ENCODE results near the gene ADNP.

The ADNP gene

DNA sequence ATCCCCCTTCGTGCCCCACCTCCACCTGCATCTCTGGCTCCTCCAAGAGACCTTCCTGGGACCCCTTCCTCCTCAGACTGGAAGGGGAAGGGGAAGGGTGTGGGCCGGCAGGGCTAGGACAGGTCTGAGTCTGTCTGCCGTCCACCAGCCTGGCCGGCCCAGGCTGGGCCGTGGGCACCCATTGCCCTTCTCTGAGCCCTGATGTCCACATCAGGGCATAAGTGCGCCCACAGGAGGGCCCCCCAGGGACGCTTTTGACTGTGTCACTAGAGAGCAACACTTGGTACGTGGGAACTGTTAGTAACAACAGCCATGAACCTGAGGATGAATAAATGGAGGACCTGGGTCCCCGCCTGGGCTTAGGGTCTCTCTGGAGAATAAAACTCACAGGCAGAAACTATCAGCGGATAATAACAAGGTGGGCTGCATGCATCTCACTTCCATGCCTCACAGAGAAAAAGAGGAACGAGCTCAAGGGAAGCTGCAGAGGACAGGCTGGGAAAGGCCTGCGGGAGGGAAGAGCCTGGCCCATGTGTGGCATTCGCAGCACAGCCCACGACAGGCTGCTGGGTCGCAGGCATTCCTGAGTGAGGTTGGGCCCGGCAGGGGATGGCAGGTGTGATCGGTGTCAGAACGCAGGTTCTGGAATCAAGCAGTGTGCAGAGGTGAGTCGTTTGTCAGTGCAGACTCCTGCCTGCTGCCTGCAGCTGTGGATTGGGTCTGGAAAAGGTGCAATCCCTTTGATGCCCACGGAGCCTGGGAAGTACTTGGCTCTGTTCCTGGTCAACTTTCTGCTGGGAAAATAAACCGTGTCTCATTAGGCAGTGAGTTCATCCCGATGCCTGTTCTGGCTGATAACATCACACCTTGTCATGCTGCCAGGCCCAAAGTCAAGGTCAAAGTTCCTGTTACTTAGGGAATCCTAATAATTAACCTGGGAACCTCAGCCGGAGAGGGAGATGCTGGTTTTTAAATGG, 75.5 kb downstream of the ADNP start:
- no peaks in the 10 kb centered on the region for H3K27me3 ChIP-seq (ENCODE audit: insufficient read depth, low read depth, severe bottlenecking)
- H3K27ac ChIP-seq, result no peak overlapping the region
- TF ChIP-seq, protein P1, sequence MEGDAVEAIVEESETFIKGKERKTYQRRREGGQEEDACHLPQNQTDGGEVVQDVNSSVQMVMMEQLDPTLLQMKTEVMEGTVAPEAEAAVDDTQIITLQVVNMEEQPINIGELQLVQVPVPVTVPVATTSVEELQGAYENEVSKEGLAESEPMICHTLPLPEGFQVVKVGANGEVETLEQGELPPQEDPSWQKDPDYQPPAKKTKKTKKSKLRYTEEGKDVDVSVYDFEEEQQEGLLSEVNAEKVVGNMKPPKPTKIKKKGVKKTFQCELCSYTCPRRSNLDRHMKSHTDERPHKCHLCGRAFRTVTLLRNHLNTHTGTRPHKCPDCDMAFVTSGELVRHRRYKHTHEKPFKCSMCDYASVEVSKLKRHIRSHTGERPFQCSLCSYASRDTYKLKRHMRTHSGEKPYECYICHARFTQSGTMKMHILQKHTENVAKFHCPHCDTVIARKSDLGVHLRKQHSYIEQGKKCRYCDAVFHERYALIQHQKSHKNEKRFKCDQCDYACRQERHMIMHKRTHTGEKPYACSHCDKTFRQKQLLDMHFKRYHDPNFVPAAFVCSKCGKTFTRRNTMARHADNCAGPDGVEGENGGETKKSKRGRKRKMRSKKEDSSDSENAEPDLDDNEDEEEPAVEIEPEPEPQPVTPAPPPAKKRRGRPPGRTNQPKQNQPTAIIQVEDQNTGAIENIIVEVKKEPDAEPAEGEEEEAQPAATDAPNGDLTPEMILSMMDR (IDR thresholded peaks at IDR 0.05; ENCODE audit: low read depth, low read length), result no peak
- no peaks in the 10 kb centered on the region for H3K9me3 ChIP-seq (ENCODE audit: severe bottlenecking)
- DNase-seq, result no peak
- H3K36me3 ChIP-seq, result no peaks in the 10 kb centered on the region
- H3K4me3 ChIP-seq (ENCODE audit: low read depth, low read length), result no peak overlapping the region

DNA sequence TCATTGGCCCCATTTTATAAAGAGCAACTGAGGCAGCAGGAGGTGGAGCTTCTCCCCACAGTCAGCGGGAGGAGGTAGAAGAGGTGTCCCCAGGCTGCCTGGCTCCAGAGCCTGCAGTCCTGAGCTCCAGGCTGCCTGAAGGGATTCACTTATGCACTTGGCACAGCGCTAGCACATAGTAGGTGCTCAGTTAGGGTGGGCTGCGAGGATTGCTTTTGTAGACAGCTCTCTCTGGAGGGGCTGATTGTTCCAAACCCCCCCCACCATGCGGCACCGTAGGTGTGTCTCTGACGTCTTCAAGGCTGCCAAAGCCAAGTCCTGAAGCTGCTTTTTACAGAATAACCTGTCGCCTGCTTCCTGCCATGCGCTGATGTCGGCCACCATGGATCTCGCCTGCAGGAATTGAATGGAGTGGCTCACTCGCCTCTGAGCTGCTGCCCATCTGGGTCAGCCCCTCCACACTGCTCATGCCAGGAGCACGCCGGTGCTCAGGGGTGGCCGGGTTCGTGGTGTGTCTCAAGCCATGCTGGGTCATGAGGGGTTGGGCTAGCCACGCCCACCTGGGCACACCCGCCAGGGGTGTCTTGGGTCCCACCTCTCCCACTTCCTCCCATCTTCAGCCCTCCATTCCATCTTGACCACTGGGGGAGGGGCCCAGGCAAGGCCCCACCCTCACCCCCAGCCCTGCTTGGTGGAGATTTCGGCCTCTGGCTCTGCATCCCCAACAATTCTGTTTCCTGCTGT, 76.6 kb downstream of the ADNP start:
- no peak overlapping the region for H3K27ac ChIP-seq
- H3K4me3 ChIP-seq (ENCODE audit: low read depth, low read length), result no peak overlapping the region
- H3K9me3 ChIP-seq (ENCODE audit: severe bottlenecking), result no peaks in the 10 kb centered on the region
- TF ChIP-seq, protein P1 (IDR thresholded peaks at IDR 0.05; ENCODE audit: low read depth, low read length), result no peak
- no peaks in the 10 kb centered on the region for H3K27me3 ChIP-seq (ENCODE audit: insufficient read depth, low read depth, severe bottlenecking)
- H3K36me3 ChIP-seq, result no peaks in the 10 kb centered on the region
- DNase-seq, result no peak

GRCh38 chr20:50852085-50852484, 79.2 kb downstream of the ADNP start:
- TF ChIP-seq, protein P1 (IDR thresholded peaks at IDR 0.05; ENCODE audit: low read depth, low read length), result no peak
- Histone ChIP-seq H3K36me3 (no peaks in the 10 kb centered on the region), H3K27ac (no peak overlapping the region)

DNA sequence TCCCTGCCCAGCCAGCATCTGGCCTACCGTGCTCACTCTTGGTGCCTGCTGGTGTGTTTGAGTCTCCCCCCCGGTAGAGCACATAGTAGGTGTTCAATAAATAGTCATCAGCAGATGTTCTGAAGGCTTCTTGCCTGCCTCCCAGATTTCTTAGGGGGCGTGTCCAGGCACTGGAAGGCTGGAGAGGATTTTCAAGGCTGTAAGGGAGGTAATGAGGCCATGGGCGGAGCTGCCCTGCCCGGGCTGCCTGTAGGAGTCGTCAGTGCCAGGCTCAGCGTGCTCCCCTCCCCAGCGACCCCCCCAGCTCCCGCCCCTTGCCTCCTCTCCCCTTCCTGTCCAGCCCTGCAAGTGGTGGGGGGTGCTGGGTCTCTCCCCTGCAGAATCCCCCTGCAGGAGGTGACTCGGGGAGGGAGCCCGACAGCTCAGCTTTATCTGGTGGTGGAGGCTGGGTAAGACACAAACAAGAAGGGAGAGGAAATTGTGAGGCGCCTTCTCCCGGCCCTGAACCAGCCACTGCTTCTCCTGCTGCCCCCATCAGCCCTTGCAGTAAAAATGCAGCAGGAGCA, 80.4 kb downstream of the ADNP start:
- no peak overlapping the region for H3K27ac ChIP-seq
- no peak overlapping the region for H3K4me3 ChIP-seq (ENCODE audit: low read depth, low read length)
- no peaks in the 10 kb centered on the region for H3K27me3 ChIP-seq (ENCODE audit: insufficient read depth, low read depth, severe bottlenecking)
- H3K36me3 ChIP-seq, result no peaks in the 10 kb centered on the region
- H3K9me3 ChIP-seq (ENCODE audit: severe bottlenecking), result no peaks in the 10 kb centered on the region
- DNase-seq, result no peak
- TF ChIP-seq, protein P1 (IDR thresholded peaks at IDR 0.05; ENCODE audit: low read depth, low read length), result no peak

More at GRCh38 chr20:50852085-50852484, 79.2 kb downstream of the ADNP start:
- Histone ChIP-seq H3K4me3 (ENCODE audit: low read depth, low read length) (no peak overlapping the region), H3K27me3 (ENCODE audit: insufficient read depth, low read depth, severe bottlenecking) (no peaks in the 10 kb centered on the region), H3K9me3 (ENCODE audit: severe bottlenecking) (no peaks in the 10 kb centered on the region)
- no peak for DNase-seq

GRCh38 chr20:50848846-50849673, 82.2 kb downstream of the ADNP start:
- no peak for DNase-seq
- TF ChIP-seq, protein P1 (IDR thresholded peaks at IDR 0.05; ENCODE audit: low read depth, low read length), result no peak
- H3K9me3 ChIP-seq (ENCODE audit: severe bottlenecking), result no peaks in the 10 kb centered on the region
- H3K27me3 ChIP-seq (ENCODE audit: insufficient read depth, low read depth, severe bottlenecking), result no peaks in the 10 kb centered on the region
- no peak overlapping the region for H3K4me3 ChIP-seq (ENCODE audit: low read depth, low read length)
- H3K27ac ChIP-seq, result no peak overlapping the region
- H3K36me3 ChIP-seq, result no peaks in the 10 kb centered on the region
